NCI-H446 treated with DMSO at 0.1 percent for 48 hours (cell line): ENCODE measurements around the gene ACAD10.
"Not testable (repeated sequence)": the region's sequence is repeated elsewhere in the genome, so short reads cannot be mapped to it uniquely, and the experiment has no call there.

ENCODE experiments used
- DNase-seq: peaks from one replicate; lab custom pipeline; 2025; lab: John Stamatoyannopoulos, UW

ACAD10 gene

DNA sequence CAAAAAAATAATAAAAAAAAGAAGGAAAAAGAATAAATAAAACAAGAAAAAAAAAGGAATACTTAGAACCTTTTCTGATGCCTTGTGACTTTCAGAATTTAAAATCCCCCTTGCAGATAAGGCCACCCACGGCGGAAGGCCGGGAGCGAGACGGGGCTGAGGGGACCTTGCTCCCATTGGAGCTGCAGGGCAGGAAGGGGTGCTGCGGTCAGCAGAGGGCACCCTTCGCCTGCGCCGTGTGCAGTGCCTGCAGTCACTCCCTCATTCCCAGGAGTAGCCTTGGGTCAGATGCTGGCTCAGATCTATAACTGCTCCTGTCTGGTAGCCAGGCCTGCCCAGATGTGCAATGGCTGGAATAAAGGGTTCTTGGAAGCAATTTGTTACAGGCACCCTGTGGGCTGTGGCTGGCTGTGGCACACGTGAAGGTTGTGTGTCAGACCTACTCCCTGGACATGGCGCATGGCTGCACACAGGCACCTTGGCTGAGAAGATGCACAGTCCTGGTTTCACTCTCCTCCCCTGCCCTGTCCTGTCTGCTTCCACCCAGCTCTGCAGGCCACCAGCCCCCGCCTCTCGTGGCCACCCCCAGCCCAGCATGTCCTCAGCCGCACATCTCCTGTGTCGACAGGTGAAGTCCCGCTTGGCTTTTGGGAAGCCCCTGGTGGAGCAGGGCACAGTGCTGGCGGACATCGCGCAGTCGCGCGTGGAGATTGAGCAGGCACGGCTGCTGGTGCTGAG, 67.5 kb downstream of the ACAD10 start:
- DNase-seq, result no peak

DNA sequence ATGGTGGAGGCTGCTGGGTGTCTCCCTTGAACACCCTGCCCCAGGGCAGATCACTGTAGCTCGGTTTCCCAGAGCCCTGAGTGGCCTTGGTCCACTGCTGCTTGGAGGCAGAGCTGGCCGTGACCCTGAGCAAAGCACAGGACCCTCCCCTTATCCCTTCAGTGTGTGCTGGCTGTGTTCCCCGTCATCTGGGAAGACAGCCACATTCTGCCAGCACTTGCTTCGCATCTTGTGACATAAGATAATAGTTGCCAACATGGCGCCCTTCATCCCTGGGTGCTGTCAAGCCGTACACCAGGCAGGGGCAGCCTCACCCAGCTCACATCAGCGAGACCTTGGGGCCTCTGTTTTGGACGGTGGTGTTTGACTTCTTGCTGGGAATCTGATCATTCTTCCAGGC, 68.8 kb downstream of the ACAD10 start:
- DNase-seq, result no peak

DNA sequence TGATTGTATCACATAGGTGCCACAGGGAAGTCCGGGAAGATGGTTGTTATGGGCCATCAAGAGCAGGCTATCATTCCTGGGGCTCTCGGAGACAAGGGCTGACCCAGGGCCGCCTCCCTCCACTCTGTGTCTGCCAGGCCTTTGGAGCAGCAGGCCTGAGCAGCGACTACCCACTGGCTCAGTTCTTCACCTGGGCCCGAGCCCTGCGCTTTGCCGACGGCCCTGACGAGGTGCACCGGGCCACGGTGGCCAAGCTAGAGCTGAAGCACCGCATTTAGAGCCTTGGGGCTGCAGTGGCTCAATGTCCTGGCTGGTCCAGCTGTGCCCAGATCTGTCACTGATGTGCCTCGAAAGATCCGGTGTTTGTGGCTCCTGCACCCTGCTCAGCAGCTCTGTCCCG, 70.3 kb downstream of the ACAD10 start:
- no peak for DNase-seq

DNA sequence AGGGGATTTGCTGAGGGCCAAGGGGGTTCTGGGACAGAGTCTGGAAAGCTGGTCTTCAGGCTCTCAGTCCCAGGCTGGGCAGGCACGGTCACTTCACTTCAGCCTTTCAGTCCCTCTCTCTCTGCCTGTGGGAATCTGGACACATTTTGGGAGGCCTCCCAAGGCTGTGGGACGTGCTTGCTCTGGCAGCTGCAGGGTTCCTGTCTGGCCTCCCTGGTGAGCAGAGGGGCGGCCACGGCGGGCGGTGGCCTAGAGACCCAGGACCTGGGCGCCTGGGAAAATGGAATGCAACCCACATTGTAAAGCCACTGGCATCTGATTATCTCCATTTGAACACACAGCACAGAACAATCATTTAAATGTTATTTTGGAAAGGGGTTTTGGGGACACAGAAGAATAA, 70.8 kb downstream of the ACAD10 start:
- DNase-seq, result no peak

DNA sequence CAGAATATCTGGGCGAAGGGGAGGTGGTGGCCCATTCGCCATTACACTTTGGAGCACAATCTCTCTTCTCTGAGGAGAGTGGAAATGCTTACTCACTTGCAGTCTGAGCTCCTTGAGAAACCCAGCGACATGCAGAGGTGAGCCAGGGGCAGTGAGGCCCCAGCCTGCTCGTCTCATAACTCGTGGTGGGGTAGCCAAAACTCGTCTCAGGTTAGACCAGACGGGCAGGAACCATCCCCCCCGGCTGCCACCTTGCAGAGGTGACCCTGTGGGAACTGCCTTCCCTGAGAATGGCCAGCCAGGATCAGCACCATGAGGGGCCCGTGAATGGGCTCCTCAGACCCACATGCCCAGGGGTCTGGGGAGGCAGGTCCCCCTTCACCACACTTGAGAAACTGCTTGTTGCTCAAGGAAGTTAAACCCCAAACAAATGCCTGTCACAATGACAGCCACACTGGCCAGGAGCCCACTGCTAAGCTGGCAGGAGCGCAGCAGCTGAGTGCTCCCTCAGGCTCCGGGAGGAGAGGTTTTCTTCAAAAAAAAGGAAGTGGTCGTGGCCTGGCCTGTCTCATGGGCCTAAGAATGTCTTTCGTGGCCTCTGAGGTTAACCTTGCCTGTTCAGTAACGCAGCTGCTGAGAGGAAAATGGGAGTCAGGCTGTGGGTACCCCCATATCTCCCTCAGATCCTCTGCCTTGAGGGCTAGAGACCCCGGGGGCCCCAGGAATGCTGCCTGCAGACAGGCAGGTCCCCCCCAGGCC, 71.7 kb downstream of the ACAD10 start:
- no peak for DNase-seq

DNA sequence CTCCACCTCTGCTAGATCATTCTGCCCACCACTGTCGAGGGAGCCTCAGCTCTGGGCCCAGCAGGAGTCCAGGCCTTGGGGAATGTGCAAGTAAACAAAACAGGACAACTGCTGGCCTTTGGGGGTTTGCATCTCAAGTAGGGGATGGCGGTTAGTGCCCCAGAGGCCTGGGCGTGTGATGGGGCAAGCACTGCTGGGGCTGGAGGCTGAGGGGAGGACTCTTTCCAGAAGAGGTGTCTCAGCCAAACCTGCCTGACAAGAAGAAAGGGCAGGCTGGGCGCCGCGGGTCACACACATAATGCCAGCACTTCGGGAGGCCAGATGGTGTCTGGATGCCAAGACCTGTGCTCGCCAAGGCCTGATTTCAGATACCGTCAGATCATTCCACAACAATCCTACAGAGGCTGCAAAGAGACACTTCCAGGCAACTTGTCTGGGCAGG, 72.3 kb downstream of the ACAD10 start:
- DNase-seq, result no peak

DNA sequence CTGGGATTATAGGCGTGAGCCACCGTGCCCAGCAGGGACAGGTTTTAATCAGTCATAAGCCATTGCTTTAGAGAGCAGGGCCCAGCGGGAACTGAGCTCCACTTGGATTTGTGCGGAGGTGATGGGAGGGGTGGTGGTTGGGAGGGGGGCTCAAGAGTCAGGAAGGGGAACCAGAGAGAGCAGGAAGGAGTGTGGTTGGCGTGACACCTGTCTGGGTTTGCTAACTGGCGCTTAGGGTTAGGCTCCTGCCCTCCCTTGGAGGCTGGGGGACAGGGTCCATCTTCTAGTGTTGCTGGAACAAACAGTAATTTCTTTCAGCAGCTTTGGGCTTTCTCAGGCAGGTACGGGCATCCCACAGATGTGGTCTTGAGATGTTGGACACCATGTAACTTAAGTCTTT, 73.4 kb downstream of the ACAD10 start:
- DNase-seq, result no peak

DNA sequence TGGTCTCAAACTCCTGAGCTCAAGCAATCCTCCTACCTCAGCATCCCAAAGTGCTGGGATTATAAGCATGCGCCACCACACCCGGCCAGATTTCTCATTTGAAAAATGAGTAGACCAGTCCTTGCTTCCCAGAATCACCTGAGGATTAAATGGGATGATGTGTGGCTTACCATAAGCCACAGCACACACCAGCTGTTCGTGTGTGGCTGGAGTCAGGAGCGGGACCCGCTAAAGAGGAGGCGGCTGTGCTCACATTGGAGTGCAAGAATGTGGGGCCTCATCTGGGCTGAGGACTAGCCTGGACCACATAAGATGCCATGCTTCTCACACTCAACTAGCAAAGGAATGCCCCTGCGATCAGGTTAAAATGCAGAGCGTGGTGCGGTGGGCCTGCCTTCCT, 74.1 kb downstream of the ACAD10 start:
- DNase-seq, result no peak

DNA sequence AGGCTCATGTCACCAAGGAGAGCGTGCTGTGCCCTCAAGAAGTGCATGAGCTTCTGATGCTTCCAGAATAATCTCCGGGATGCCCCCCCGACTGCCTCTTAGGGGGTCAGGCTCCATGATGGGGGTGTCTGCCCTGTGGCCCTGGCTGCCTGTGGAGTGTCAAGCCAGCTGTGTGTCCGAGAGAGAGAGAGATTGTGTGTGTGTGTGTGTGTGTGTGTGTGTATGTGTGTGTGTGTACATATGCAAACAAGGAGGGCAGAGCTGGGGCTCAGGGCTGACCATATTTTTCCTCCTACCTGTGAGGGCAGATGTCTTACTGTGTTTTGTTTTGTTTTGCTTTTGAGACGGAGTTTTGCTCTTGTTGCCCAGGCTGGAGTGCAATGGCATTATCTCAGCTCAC, 75.2 kb downstream of the ACAD10 start:
- no peak for DNase-seq

DNA sequence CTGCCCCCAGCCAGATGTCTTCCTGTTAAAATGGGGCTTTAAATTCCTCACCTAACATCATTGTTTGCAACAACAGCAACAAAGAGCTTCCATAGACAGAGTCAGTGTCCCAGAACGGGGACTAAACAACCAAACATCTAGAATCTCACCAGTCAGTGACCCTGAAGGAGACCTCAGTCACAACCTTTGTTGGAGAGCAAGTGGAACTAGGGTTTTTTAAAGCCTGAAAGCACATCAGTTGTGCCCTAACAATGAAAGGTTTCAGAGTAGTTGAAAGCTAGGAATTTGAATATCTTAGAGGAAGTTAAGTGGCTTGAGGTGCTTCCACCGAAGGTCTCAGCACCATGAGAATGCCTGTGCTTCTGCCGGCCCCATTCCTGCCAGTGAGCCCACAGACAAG, 75.9 kb downstream of the ACAD10 start:
- no peak for DNase-seq

DNA sequence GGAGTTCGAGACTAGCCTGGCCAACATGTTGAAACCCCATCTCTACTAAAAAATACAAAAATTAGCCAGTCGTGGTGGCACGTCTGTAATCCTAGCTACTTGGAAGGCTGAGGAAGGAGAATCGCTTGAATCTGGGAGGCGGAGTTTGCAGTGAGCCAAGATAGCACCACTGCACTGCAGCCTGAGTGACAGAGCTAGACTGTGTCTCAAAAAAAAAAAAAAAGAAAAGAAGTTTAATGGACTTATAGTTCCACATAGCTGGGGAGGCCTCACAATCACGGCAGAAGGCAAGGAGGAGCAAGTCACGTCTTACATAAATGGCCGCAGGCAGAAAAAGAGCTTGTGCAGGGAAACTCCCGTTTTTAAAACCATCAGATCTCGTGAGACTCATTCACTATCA, 77.7 kb downstream of the ACAD10 start:
- not testable (repeated sequence) for DNase-seq

DNA sequence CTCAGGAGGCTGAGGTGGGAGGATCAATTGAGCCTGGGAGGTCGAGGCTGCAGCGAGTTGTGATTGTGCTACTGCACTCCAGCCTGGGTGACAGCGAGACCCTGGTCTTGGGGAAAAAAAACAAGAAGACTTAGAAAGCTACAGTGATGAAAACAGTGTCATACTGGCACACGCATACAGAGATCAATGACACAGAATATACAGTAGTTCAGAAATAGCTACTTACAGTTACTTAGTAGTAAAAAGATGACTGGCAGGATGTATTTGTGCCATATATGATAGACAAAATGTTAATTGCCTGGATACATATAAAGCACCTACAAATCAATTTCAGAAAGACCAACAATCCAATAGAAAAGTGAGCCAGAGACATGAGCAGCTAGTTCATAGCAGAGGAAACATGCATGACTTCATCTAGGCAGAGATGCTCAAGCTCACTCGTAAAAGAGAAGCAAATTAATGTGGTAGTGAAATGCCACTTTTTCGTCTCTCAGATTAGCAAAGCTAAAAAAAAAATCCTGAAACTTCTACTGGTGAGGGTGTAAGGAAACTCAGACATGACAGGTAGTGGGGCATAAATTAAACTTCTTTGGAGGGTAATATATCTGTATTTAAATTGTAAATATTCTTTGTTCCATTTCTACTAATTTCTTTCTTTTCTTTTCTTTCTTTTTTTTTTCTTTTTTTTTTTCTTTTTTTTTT, 78.4 kb downstream of the ACAD10 start:
- no peak for DNase-seq

DNA sequence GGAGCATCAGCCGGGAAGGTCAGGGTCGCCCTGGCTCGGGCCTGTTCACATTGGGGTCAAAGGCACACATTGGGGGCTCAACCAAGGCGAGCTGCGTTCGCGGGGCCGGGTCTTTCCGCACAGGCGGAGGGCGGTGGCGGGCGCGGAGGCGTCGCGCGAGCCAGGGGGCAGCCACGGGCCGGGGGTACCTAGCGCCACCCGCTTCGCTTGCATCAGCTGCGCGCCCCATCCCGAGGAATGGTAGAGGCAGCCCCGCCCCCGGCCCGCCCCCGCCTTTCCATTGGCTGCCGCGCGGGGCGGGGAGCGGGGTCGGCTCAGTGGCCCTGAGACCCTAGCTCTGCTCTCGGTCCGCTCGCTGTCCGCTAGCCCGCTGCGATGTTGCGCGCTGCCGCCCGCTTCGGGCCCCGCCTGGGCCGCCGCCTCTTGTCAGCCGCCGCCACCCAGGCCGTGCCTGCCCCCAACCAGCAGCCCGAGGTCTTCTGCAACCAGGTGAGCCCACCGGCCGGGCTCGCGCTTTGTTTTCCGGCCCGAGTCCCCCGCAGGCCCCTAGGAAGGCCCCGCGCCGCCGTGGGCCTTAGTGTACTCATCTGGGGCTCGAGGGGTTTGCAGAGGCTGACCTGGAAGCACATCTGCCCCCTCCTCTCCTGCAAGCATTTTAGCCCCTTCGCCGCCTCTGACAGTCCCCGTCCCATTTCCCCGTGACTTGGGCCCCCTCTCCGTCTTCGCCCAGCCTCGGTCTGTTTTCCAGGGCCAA, 80.9 kb downstream of the ACAD10 start, which contains the start of gene ALDH2:
ALDH2 (plus strand) TSS at position 326 of the 754 bp plus-strand sequence; CDS start at position 376, 50 bp downstream.
- DNase-seq, result no peak

DNA sequence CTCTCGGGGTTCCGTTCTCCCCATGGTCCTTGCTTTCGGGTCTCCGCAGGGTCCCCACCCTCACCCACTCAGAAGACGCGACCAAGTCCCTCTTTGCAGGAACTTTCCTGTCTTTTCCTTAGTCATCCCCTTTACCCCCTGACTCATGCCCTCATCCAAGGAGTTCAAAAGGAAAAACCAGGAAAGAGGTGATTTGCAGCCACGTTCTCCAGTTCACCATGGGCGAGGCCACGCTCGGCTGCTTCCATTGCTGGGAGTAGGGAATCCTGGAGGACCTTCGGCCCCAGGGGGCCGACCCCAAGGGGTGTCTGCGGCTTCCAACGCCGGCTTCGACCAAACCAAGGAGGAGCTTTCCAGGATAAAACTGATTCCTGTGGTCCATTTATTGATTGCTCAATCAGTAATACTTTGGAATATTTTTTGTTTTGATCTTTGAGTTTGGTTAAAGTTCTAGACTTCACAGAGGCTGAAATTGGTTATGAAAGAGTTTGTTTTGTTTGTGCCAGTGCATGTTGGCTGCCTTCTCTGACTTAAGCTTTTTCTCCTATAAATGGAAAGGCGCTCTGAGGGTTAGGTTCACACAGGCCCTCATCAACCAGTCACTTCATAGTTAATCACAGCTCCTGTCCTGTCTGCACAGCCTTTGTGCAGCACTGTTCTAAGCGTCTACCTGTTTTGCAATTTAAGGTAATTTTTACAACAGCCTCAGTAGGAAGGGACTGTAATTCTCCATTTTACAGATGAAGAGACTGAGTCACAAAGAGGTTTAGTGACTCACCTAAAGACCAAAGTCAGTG, 81.7 kb downstream of the ACAD10 start:
- DNase-seq, result no peak

DNA sequence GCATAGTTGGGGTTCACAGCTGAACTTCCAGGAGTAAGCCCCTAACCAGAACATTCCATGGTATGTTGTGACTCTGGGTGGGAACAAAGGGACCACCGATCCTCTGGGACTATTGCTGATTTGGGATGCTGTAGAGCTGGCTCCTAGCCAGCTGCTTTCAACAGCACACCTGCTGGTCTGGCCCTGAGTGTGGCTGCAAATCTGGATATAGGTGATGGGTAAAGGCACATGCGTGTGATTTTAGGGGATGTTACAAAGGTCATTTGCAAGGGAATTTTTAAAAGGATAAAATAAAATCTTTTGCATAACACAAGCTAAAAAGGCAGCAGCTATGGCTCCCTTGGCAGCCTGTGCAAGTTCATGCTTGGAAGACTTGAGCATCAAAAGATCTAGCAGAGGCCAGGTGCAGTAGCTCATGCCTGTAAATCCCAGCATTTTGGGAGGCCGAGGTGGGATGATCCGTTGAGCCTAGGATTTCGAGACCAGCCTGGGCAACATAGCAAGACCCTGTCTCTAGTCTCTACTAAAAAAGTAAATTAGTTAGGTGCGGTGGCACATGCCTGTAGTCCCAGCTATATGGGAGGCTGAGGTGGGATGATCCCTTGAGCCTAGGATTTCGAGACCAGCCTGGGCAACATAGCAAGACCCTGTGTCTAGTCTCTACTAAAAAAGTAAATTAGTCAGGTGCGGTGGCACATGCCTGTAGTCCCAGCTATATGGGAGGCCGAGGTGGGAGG, 82.5 kb downstream of the ACAD10 start:
- DNase-seq, result no peak

DNA sequence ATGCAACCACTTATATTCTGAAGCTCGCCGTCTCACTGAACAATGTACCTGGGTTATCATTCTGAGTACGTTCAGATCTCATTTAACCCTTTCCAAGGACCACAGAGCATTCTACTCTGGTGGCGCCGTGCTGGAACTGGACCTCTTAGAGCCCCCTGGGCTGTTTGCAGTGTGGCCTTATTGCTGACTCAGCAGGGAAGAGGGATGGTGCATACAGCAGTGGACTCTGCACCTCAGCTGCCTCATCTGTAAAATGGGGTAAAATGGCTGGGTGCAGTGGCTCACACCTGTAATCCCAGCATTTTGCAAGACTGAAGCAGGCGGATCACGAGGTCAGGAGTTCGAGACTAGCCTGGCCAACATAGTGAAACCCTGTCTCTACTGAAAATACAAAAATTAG, 83.7 kb downstream of the ACAD10 start:
- no peak for DNase-seq

DNA sequence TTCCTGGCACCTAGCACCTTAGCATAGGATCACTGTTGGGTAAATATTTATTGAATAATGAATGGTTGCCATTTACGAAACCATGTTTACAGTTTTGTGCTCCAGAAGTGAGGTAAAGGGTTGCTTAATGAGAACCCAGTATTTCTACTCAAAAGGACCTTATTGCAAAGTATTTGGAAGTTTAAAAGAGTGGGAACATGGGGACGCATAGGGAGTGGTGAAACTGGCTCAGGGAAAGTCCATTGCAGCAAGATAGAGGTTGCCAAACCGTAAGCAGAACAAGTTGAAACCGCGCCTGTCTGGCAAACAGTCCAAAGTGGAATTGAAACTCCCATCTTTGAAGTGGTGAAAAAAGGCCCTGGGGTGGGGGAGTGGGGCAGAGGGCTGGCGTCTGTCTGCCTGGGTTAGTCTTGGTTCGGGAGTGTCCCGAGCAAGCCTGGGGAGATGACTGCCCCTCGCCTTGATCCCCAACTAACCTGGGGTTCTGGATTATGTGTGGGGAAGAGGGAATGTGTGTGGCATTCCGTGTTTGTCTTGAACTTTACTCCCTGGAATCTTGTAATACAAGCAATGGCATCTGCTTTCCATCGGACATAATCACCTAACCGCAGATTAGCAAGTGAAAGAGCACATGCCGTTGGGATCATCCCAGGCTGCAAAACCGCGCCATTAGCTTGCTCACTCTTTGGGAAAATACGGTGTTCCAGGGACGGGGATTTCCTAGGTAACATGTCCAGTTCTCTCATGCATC, 88.1 kb downstream of the ACAD10 start:
- no peak for DNase-seq

DNA sequence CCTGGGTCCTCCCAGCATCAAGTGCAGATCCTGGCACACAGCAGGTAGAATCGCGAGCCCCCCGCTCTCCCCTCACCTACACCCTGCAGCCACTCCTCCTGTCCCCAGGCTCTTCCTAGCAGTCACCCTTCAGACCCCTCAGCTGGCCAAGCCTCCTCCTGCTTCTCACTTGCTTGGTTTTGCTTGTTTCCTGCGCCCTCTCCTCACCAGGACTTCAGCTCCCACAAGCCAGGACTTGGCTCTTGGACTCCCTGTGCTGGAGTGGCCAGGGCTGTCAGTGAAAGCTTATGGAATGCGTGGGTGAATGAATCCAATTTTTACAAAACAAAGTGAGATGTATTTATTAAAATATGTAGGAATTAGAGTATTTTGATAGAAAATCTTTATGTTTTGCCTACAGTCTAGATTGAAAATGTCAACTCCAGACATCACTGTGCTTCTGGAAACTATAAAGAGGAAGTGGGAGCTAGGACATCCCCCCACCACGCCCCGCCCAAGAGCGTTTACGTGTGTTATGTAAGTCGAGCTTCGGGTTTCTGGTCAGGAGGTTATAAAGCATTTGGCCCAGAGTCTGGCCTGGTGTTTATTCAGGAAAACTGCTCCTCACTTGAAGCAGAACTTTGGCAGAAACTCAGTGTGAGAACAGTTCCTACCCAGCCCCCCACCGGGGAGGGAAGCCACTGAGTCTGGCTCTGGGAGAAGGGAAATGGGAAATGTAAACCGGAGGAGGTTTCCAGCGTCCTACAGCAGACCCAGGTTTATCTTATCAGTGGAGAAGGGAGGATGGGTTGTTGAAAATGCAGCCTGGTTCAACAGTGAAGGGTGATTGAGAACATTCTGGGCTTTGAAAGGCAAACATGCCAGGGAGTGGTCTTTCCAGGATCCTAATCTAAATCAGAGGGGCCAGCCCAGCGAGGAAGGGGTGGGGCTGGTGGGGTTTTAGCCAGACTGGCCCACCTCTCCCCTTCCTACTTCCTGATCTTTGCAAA, 89.6 kb downstream of the ACAD10 start:
- DNase-seq, result no peak
